GM12892 (cell line): ENCODE results near the gene DPCD. TPM values are rescaled to one million over a fixed set of nuclear protein-coding genes. Genes with fewer than 3 reads are reported as not detected.

Experiments
- DNase-seq: peaks from one replicate; pipeline ENCODE4 v3.0.0; 2011; ENCODE audit not compliant: insufficient read length
- FAIRE-seq: peaks from 2 replicates; lab custom pipeline; 2011; peaks lifted over from hg19 to GRCh38; lab: Jason Lieb, UNC
- POLR2A ChIP-seq: IDR thresholded peaks from 2 replicates; pipeline ENCODE4 v1.6.1; 2011; ENCODE audit warnings: low read depth, low read length, control low read depth
- POLR2AphosphoS5 ChIP-seq: IDR thresholded peaks from 2 replicates; pipeline ENCODE4 v1.6.1; 2011; ENCODE audit warnings: low read depth, low read length, control low read depth
- TAF1 ChIP-seq: IDR thresholded peaks from 2 replicates; pipeline ENCODE4 v1.6.1; 2011; ENCODE audit warnings: low read depth, mild to moderate bottlenecking, control low read depth, low read length, borderline replicate concordance
- polyA plus RNA-seq: library from polyadenylated mRNA; unstranded; fragments of >200 nt; gene quantifications from one replicate; pipeline ENCODE4 v1.2.1, GENCODE V29; 2012; ENCODE audit warnings: missing spikeins, inconsistent platforms; ENCODE audit not compliant: missing spikeins

Gene DPCD
- 32.0 TPM for polyA plus RNA-seq

DNA sequence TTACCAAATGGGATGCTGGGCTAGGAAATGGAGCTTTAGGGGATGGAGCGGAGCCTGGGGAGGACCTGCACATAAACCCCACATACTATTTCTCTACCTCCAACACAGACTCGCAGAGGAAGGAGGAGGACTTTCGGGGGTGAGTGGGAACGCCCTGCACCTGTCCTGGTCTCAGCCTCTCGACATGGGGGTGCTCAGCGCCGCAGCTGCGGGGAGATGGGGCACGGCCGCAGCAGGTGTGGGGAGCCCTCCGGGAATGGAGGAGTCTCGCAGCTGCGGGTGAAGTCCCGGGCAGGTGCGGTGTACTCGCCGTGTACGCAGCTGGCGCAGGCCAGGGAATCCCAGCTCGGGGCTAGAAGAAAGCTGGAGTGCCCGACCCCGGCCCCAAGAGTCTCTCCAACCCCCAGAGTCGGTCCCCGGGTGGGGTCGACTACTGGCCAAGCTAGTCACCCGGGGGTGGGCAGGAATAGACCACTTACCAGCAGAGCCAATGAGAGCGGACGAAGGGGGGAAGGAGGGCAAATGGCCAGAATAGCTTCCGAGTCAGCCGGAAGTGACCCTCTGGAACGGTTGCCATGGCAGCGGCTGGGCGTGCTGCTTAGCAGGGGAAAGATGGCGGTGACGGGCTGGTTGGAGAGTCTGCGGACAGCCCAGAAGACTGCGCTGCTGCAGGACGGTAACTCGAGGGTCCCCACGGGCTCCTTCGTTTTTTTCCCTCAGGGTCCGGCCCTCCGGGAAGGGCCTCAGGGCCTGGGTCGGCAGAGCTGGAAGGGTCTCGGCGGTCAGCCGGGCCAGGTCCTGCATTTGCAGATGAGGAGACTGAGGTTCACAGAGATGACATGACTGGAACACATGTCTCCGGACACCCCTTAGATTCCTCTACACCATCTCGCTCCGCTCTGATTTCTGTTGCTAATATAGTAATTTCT, at the start of gene DPCD, which contains the start of gene POLL:
DPCD (plus strand) TSS at position 597 of the 929 bp plus-strand sequence; CDS start at position 613, 16 bp downstream.
POLL (minus strand) TSS at position 533 of the 929 bp plus-strand sequence. CDS start 897 bp downstream, outside the sequence.
- DNase-seq (peak; percentile 97), FAIRE-seq (peak; percentile 99)
- peak; percentile 46; the same call in 1 of the 2 replicates for TF ChIP-seq TAF1
- no peak; the same call in 1 of the 2 replicates for TF ChIP-seq POLR2AphosphoS5
- TF ChIP-seq POLR2A = peak; percentile 38; the same call in 1 of the 2 replicates

GRCh38 chr10:101538446-101538845, 49.7 kb upstream of the DPCD start:
- TF ChIP-seq POLR2AphosphoS5 (no peak), TAF1 (no peak), POLR2A (no peak)
- FAIRE-seq = no peak
- no peak for DNase-seq

GRCh38 chr10:101545898-101546297, 42.2 kb upstream of the DPCD start:
- FAIRE-seq (no peak), DNase-seq (no peak)
- TF ChIP-seq POLR2AphosphoS5 = no peak
- no peak for TF ChIP-seq TAF1
- no peak for TF ChIP-seq POLR2A

DNA sequence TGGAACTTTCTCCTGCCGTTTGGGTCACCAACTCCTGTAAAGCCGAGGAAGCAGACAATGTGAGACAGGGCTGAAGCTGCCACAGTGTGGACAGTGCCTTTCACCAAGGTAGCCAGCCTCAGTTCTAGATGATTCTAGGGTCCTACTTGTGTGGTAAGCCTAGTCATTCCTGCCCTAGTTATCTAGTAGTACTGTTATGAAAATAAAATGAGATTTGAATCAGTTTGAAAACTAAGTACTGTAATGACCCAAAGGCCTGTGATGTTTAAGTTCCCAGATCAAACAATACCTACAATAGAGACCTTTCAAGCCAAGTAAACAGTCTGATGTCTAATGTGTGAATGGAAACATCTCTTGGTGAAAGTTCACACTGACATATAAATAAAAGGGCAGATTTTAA, 37.2 kb upstream of the DPCD start:
- no peak for TF ChIP-seq TAF1
- FAIRE-seq (no peak), DNase-seq (no peak)

GRCh38 chr10:101552442-101552841, 35.7 kb upstream of the DPCD start:
- no peak for FAIRE-seq
- no peak for DNase-seq
- TF ChIP-seq POLR2AphosphoS5 (no peak), POLR2A (no peak), TAF1 (no peak)

- no peak for TF ChIP-seq TAF1
- TF ChIP-seq POLR2A = no peak
- no peak for TF ChIP-seq POLR2AphosphoS5
Measured at GRCh38 chr10:101557541-101557940, 30.6 kb upstream of the DPCD start.

GRCh38 chr10:101558204-101558603, 29.9 kb upstream of the DPCD start:
- FAIRE-seq = peak; percentile 42
- no peak for DNase-seq
- TF ChIP-seq POLR2A = no peak
- no peak for TF ChIP-seq POLR2AphosphoS5
- no peak for TF ChIP-seq TAF1

More at GRCh38 chr10:101557541-101557940, 30.6 kb upstream of the DPCD start:
- DNase-seq (no peak), FAIRE-seq (no peak)

DNA sequence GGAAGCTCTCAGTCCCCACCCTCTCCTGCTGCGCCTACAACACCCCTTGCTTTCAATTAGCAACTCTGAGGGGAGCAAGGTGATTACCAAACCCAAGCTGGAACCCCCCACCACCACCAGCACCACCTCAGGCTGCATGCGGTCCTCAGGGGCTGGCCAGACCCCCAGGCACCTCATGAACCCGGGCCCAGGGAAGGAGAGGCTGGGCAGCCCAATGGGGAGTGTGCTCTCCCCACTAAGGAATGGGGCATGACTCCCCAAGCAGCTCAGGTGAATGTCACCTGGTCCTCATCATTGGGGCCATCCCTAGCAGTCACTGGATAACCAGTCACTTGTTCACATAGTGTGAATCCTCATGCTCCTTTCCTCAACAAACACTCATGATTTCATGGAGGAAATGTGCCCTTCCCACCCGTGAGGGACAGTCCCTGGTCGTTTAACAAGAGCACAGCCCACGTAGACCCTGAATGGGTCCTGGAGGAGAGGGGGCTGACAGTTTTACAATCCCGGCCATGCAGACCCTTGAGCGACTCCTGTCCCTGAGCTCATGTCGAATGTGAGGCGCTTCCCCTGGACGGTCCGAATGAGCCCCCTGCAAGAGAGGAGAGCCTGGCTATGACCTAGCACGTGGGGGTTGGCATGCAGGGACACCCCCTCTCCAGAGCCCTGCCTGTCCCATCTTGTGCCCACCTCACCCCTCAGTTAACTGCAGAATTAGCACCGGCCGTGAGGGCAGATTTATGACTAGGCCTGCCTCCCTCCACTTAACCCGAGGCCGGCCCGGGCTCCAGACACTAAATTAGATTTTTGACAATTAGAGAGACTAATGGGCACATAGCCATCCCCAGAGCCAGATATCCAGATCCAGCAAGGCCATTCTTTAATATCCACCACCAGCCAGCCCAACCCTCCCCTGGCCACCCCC, 29.2 kb upstream of the DPCD start:
- TF ChIP-seq POLR2A = no peak
- TF ChIP-seq POLR2AphosphoS5 = no peak
- no peak for TF ChIP-seq TAF1
- FAIRE-seq = no peak
- DNase-seq = no peak

DNA sequence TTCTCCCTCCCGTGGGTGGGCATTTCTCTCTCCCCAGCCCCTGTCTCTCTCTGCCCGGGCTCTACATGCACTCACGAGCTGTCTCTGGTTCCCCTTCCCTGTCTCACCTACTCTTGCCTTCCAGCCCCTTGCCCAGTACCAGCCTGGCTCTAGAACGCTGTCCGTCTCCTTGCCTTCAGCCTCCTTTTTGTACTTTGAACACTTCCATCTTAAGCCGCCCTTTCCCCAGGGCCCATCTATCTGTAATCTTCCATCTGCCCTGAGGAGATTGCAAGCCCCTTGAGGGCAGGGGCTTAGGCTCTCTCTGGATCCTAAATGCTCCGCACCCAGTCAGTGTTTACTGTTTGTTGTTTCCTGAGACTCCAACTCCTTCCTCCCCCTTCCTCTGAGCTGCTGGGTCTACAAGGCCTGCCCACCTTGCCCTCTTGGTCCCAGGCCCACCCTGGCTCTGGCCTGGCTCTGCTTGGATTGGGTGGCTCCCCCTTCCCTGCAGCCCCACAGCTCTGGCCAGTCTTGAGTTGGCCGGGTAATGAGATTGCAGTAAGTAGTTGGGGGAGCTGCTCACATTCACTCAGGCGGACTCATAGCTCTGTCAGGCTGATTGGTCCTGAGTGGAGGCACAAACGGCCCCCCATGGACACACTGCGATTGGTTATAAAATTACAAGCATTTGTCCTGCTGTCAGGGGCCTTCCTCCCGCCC, 28.4 kb upstream of the DPCD start:
- FAIRE-seq = no peak

GRCh38 chr10:101560298-101561067, 27.6 kb upstream of the DPCD start:
- no peak for DNase-seq
- no peak for TF ChIP-seq POLR2AphosphoS5
- TF ChIP-seq POLR2A = no peak
- TF ChIP-seq TAF1 = no peak
- no peak for FAIRE-seq

More for the DNA sequence above, 28.4 kb upstream of the DPCD start:
- no peak for DNase-seq
- TF ChIP-seq TAF1 (no peak), POLR2AphosphoS5 (no peak), POLR2A (no peak)
